ENCODE measurements around the gene CD276. TPM values are rescaled to one million over a fixed set of nuclear protein-coding genes. Genes with fewer than 3 reads are reported as not detected.

CD276 gene
- total RNA-seq, 1 donor from 2014 or later = 55.0 TPM

DNA sequence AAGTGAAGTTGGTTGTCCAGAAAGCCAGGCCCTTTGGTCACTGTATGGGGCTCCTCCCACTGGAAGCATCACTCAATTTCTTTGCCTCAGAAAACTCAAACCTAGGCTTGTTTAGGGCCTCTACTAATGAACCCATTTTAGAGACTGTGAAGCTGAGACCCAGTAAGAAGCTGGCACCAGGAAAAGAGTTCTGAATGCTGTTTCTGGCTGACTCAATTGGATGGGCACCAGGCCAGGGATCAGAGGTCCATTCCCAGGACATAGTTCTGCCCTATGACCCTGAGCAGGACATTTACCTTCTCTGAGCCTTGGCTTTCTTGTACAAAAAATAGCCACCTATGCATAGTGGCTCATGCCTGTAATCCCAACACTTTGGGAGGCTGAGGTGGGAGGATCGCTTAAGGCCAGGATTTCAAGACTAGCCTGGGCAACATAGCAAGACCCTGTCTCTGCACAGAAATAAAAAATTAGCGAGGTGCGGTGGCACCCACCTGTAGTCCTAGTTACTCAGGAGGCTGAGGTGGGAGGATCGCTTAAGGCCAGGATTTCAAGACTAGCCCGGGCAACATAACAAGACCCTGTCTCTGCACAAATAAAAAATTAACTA, 30.6 kb downstream of the CD276 start:
- Histone ChIP-seq H3K4me1 (peaks cover 23% of the 10 kb centered on the region), H3K27ac (no peak overlapping the region), H3K36me3 (peaks cover 30% of the 10 kb centered on the region), H3K27me3 (ENCODE audit: low read depth) (no peaks in the 10 kb centered on the region), H3K4me3 (no peak overlapping the region), H3K9me3 (no peaks in the 10 kb centered on the region)
- TF ChIP-seq, protein P1, sequence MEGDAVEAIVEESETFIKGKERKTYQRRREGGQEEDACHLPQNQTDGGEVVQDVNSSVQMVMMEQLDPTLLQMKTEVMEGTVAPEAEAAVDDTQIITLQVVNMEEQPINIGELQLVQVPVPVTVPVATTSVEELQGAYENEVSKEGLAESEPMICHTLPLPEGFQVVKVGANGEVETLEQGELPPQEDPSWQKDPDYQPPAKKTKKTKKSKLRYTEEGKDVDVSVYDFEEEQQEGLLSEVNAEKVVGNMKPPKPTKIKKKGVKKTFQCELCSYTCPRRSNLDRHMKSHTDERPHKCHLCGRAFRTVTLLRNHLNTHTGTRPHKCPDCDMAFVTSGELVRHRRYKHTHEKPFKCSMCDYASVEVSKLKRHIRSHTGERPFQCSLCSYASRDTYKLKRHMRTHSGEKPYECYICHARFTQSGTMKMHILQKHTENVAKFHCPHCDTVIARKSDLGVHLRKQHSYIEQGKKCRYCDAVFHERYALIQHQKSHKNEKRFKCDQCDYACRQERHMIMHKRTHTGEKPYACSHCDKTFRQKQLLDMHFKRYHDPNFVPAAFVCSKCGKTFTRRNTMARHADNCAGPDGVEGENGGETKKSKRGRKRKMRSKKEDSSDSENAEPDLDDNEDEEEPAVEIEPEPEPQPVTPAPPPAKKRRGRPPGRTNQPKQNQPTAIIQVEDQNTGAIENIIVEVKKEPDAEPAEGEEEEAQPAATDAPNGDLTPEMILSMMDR (IDR thresholded peaks at IDR 0.05) = no peak
- ATAC-seq (no peak), DNase-seq (no peak)
- intact Hi-C loops (cut with DNase I) = no loop called here

DNA sequence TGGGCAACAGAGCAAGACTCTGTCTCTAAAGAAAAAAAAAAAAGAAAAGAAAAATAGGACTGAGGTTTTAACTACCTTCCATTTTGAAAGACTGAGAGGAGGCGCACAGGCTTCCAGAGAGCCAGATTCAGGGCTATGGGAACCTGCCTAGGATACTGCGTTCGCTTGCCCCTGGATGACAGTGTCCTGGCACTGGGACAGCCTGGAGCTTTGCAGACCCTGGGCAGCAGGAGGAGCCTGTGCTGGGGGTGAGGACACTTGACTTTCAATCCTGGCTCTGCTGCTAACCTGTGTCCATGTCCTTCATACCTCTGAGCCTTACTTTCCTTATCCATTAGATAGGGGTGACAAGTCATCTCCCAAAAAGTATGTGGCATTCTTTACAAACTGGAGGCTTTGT, 31.2 kb downstream of the CD276 start:
- no peak overlapping the region for H3K27ac ChIP-seq
- H3K9me3 ChIP-seq = no peaks in the 10 kb centered on the region

DNA sequence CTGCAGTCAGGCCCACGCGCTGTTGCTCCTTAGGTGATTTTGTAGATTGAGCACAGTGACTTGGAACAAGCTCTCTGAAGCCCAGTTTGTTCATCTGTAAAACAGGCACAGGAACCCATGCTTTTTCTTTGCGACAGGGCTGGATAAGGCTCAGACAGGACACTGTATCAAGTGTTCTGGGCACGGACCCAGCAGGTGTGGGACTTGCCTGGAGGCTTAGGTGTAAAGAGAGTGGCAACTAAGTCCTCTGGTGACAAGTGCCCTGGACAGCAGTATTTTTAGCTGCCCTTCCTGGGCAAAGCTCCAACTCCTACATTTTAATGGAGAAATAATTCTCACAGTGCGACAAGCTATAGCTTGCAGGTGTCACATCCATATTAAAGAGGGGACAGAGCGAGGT, 32.2 kb downstream of the CD276 start:
- H3K27ac ChIP-seq = no peak overlapping the region
- ATAC-seq = peak; percentile 83 to 85
- peaks cover 21% of the 10 kb centered on the region for H3K36me3 ChIP-seq
- DNase-seq = peak; percentile 89
- intact Hi-C loops (cut with DNase I) = no loop called here
- TF ChIP-seq, protein P1 (IDR thresholded peaks at IDR 0.05) = no peak
- no peaks in the 10 kb centered on the region for H3K9me3 ChIP-seq
- no peaks in the 10 kb centered on the region for H3K27me3 ChIP-seq (ENCODE audit: low read depth)
- H3K4me3 ChIP-seq = no peak overlapping the region
- H3K4me1 ChIP-seq = peaks cover 15% of the 10 kb centered on the region

More for the DNA sequence above, 31.2 kb downstream of the CD276 start:
- peaks cover 23% of the 10 kb centered on the region for H3K4me1 ChIP-seq
- no peaks in the 10 kb centered on the region for H3K27me3 ChIP-seq (ENCODE audit: low read depth)
- H3K36me3 ChIP-seq = peaks cover 25% of the 10 kb centered on the region
- ATAC-seq = no peak
- H3K4me3 ChIP-seq = no peak overlapping the region
- no peak for DNase-seq
- TF ChIP-seq, protein P1 (IDR thresholded peaks at IDR 0.05) = no peak
- intact Hi-C loops (cut with DNase I) = no loop called here

- TF ChIP-seq, protein P1 (IDR thresholded peaks at IDR 0.05) = no peak
- ATAC-seq (no peak), DNase-seq (no peak)
- Histone ChIP-seq H3K36me3 (peaks cover 21% of the 10 kb centered on the region), H3K27ac (no peak overlapping the region), H3K27me3 (ENCODE audit: low read depth) (no peaks in the 10 kb centered on the region), H3K4me3 (no peak overlapping the region), H3K4me1 (peaks cover 11% of the 10 kb centered on the region), H3K9me3 (no peaks in the 10 kb centered on the region)
- intact Hi-C loops (cut with DNase I) = no loop called here
These were observed 33.0 kb downstream of the CD276 start for GRCh38 chr15:73717206-73717605.

DNA sequence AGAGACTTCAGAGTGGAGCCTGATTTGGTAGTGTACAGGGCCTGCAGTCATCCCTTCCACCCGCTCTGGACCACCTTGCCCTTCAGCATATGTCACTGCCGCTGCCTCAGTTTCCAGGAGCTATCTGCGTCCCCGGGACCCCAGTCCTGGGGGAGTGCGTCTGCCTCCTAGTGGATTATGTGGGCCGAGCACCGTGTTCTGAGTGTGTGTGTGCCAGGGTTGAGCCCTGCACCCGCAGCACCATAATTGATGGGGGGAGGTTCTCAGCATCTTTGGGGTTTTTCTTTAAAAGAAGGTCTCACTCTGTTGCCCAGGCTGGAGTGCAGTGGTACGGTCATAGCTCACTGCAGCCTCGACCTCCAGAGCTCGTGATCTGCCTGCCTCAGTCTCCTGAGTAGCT, 33.6 kb downstream of the CD276 start:
- no peaks in the 10 kb centered on the region for H3K9me3 ChIP-seq
- no peak overlapping the region for H3K27ac ChIP-seq
- DNase-seq (no peak), ATAC-seq (no peak)
- H3K36me3 ChIP-seq = peaks cover 15% of the 10 kb centered on the region
- intact Hi-C loops (cut with DNase I) = no loop called here
- TF ChIP-seq, protein P1 (IDR thresholded peaks at IDR 0.05) = no peak
- peaks cover 11% of the 10 kb centered on the region for H3K4me1 ChIP-seq
- no peak overlapping the region for H3K4me3 ChIP-seq
- no peaks in the 10 kb centered on the region for H3K27me3 ChIP-seq (ENCODE audit: low read depth)

Data from lower lobe of right lung (tissue), 2 donors.